ENCODE measurements around the gene ZDHHC15.
A peak's percentile ranks its signal among the peaks of the same experiment; 100 is the strongest.
"Not testable (repeated sequence)": the region's sequence is repeated elsewhere in the genome, so short reads cannot be mapped to it uniquely, and the experiment has no call there.

ZDHHC15 gene

GRCh38 chrX:75522565-75523431 is at the start of gene ZDHHC15:
TSS of gene ZDHHC15 (minus strand) at chrX:75523037. CDS start at chrX:75523024, 13 bp downstream.
- peak; percentile 12 for DNase-seq

DNA sequence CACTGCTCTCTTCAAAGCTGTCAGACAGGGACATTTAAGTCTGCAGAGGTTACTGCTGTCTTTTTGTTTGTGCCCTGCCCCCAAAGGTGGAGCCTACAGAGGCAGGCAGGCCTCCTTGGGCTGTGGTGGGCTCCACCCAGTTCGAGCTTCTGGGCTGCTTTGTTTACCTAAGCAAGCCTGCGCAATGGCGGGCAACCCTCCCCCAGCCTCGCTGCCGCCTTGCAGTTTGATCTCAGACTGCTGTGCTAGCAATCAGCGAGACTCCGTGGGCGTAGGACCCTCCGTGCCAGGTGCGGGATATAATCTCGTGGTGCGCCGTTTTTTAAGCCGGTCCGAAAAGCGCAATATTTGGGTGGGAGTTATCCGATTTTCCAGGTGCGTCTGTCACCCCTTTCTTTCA is 37.7 kb upstream of the ZDHHC15 start:
- DNase-seq, result not testable (repeated sequence)

- no peak for DNase-seq
These were observed 24.9 kb upstream of the ZDHHC15 start for GRCh38 chrX:75547783-75548182.

- DNase-seq, result no peak
These were observed 24.1 kb upstream of the ZDHHC15 start for GRCh38 chrX:75546724-75547511.

GRCh38 chrX:75544786-75545185 is 21.9 kb upstream of the ZDHHC15 start:
- no peak for DNase-seq

- no peak for DNase-seq
These were observed 38.9 kb downstream of the ZDHHC15 start for GRCh38 chrX:75483933-75484332.

GRCh38 chrX:75461780-75462179 is 61.1 kb downstream of the ZDHHC15 start:
- DNase-seq, result not testable (repeated sequence)

- DNase-seq, result no peak
These were observed 101.1 kb downstream of the ZDHHC15 start for GRCh38 chrX:75421688-75422230.

DNA sequence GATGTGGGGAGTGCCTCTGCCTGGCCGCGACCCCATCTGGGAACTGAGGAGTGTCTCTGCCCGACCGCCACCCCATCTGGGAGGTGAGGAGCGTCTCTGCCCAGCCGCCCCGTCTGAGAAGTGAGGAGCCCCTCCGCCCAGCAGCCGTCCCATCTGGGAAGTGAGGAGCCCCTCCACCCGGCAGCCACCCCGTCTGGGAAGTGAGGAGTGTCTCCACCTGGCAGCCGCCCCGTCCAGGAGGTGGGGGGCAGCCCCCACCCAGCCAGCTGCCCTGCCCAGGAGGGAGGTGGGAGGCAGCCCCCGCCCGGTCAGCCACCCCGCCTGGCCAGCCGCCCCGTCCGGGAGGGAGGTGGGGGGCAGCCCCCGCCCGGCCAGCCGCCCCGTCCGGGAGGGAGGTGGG is 115.7 kb downstream of the ZDHHC15 start:
- not testable (repeated sequence) for DNase-seq

- no peak for DNase-seq
These were observed 132.4 kb downstream of the ZDHHC15 start for GRCh38 chrX:75390470-75390869.

DNA sequence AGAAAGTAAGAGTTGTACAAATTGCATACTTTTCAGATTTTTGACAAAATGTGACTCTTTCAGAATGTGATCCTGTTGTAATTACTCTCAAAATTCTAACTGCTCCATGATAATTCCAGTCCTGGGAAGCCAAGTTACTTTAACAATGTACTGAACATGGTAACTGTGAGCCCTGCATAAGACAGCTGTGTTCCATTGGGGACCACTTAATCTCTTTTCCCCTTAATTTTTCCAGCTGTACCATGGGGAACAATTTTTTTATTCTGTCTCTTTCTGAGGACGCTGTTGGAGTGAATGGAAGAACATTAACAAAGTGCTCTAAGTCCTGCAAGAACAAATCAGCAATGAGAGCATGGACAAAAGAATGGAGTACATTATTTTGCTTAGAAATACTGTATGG is 153.1 kb downstream of the ZDHHC15 start:
- no peak for DNase-seq

DNA sequence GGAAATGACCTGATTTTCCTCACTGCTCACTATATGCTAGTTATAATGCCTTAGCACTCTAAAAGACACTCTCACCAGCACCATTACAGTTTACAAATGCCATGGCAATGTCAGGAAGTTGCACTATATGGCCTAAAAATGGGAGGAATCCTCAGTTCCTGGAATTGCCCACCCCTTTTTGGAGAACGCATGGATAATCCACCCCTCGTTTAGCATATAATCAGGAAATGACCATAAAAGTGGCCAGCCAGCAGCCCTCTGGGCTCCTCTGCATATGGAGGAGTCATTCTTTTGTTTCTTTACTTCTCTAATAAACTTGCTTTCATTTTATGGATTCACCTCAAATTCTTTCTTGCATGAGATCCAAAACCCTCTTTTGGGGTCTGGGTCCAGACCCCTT is 156.0 kb downstream of the ZDHHC15 start:
- no peak for DNase-seq

- no peak for DNase-seq
These were observed 157.4 kb downstream of the ZDHHC15 start for GRCh38 chrX:75365243-75365975.

DNA sequence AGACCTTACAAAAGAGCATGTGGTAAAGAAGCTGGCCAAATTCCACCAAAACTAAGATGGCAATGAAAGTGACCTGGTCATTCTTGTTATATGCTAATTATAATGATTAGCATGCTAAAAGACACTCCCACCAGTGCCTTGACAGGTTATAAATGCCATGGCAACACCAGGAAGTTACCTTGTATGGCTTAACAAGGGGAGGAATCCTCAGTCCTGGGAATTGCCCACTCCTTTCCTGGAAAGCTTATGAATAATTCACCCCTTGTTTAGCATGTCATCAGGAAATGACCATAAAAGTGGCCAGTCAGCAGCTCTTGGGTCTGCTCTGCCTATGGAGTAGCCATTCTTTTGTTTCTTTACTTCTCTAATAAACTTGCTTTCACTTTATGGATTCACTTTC is 161.0 kb downstream of the ZDHHC15 start:
- DNase-seq, result no peak

DNA sequence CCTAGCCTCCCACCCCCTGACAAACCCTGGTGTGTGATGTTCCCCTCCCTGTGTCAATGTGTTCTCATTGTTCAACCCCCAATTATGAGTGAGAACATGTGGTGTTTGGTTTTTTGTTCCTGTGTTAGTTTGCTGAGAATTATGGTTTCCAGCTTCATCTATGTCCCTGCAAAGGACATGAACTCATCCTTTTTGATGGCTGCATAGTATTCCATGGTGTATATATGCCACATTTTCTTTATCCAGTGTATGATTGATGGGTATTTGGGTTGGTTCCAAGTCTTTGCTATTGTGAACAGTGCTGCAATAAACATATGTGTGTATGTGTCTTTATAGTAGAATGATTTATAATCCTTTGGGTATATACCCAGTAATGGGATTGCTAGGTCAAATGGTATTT is 174.2 kb downstream of the ZDHHC15 start:
- DNase-seq, result not testable (repeated sequence)

- DNase-seq, result no peak
These were observed 185.3 kb downstream of the ZDHHC15 start for GRCh38 chrX:75337525-75337924.

DNA sequence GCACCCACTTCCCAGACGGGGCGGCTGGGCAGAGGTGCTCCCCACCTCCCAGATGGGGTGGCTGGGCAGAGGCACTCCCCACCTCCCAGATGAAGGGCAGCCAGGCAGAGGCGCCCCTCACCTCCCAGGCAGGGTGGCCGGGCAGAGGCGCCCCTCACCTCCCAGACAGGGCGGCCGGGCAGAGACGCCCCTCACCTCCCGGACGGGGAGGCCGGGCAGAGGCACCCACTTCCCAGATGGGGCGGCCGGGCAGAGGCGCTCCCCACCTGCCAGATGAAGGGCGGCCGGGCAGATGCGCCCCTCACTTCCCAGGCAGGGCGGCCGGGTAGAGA is 187.7 kb downstream of the ZDHHC15 start:
- no peak for DNase-seq

GRCh38 chrX:75334407-75335126 is 188.3 kb downstream of the ZDHHC15 start:
- DNase-seq, result not testable (repeated sequence)

DNA sequence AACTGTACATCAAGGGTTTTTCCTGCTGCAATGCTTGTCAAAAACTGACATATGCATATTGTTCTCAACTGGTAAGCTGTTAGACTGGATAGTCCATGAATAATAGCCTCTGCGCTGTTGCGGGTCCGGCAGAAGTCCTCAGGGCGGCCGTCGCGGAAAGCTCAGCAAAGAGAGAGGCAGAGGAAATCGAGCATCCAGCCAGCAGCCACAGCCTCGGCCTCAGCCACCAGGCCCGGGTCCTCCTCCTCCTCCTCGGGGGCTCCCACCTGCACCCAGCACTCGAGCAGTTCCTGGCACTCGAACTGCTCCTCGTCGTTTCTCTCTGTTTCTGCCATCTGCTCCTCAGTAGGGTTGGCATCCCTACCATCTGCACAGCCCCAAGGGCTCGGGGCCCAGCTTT is 195.2 kb downstream of the ZDHHC15 start:
- DNase-seq, result no peak
